ENCODE data around the gene SLC17A3. TPM values are rescaled to one million over a fixed set of nuclear protein-coding genes. Genes with fewer than 3 reads are reported as not detected.

Gene SLC17A3
- total RNA-seq, 1 experiment from 2014 or later = not detected

DNA sequence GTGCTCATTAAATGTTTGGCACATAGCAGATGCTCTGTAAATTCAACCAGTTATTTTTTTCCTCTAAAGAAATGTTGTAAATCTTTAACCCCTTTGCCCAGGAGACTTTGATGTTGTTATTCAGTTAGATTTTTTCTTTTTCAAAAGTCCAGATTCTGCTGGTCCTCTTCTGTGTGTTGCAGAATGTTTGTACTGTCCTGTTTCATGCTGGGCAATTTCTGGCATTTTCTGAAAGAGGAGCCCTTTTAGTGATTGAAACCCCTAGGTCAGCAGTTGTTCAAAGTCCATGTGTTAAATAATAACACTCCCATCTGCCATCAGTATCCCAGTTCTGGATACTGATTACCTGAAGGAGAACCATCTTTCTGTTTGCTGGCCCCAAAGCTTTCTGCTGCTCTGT is 40.9 kb downstream of the SLC17A3 start:
- TF ChIP-seq REST (IDR thresholded peaks at IDR 0.05; ENCODE audit: insufficient read depth in 1 of 2, low read depth in 2 of 2, low read length in 1 of 2) = no peak
- TF ChIP-seq SIN3A (IDR thresholded peaks at IDR 0.05; ENCODE audit: borderline replicate concordance, insufficient read depth, low read depth, low read length) = no peak
- TF ChIP-seq TCF7L2 (IDR thresholded peaks at IDR 0.05; ENCODE audit: low read depth, low read length) = no peak
- TF ChIP-seq CTCF (IDR thresholded peaks at IDR 0.05) = no peak
- TF ChIP-seq POLR2AphosphoS5 (IDR thresholded peaks at IDR 0.05; ENCODE audit: low read depth, low read length) = no peak
- H3K27ac ChIP-seq (ENCODE audit: low read length) = no peak overlapping the region
- ChIA-PET CTCF (no interaction called here), POLR2A (no interaction called here)
- no peaks in the 10 kb centered on the region for H3K36me3 ChIP-seq (ENCODE audit: control insufficient read depth, insufficient read depth, low read length)
- in situ Hi-C loops (cut with HindIII; ENCODE audit: low pct_unique_long_range_greater_than_20kb, low sequenced_read_pairs) (no loop called here), intact Hi-C loops (cut with micrococcal nuclease; ENCODE audit: unreplicated experiment) (no loop called here)
- BruUV-seq (replicated peaks) = no TSS peak
- no peaks in the 10 kb centered on the region for H3K4me1 ChIP-seq (ENCODE audit: control insufficient read depth, insufficient read depth, low read length)
- ATAC-seq = no peak
- no peak for DNase-seq (ENCODE audit: low read depth, low spot score)
- H3K4me3 ChIP-seq (ENCODE audit: low read depth in 2 of 2, low read length in 2 of 2) = no peak overlapping the region
- peaks cover 14% of the 10 kb centered on the region for H3K27me3 ChIP-seq (ENCODE audit: control insufficient read depth, insufficient read depth, low read length)
- no peaks in the 10 kb centered on the region for H3K9me3 ChIP-seq (ENCODE audit: control insufficient read depth, insufficient read depth, low read depth, low read length)

DNA sequence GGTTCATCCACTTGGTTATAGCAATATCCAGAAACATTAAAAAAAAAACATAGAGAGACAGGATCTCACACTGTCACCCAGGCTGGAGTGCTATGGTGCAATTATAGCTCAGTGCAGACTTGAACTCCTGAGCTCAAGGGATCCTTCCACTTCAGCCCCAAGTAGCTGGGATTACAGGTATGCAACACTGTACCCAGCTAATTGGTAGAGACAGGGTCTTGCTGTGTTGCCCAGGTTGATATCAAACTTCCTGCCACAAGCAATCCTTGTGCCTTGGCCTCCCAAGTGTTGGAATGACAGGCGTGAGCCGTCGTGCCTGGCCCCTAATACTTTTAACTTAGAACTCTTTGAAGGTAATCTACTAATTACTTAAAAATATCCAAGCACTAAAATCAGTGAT is 41.4 kb downstream of the SLC17A3 start:
- intact Hi-C loops (cut with micrococcal nuclease; ENCODE audit: unreplicated experiment) (no loop called here), in situ Hi-C loops (cut with HindIII; ENCODE audit: low pct_unique_long_range_greater_than_20kb, low sequenced_read_pairs) (no loop called here)
- no peak overlapping the region for H3K27ac ChIP-seq (ENCODE audit: low read length)
- BruUV-seq (replicated peaks) = no TSS peak
- ATAC-seq (no peak), DNase-seq (ENCODE audit: low read depth, low spot score) (no peak)
- H3K27me3 ChIP-seq (ENCODE audit: control insufficient read depth, insufficient read depth, low read length) = peaks cover 14% of the 10 kb centered on the region
- TF ChIP-seq SIN3A (IDR thresholded peaks at IDR 0.05; ENCODE audit: borderline replicate concordance, insufficient read depth, low read depth, low read length) (no peak), CTCF (IDR thresholded peaks at IDR 0.05) (no peak), POLR2AphosphoS5 (IDR thresholded peaks at IDR 0.05; ENCODE audit: low read depth, low read length) (no peak), TCF7L2 (IDR thresholded peaks at IDR 0.05; ENCODE audit: low read depth, low read length) (no peak), REST (IDR thresholded peaks at IDR 0.05; ENCODE audit: insufficient read depth in 1 of 2, low read depth in 2 of 2, low read length in 1 of 2) (no peak)
- no peak overlapping the region for H3K4me3 ChIP-seq (ENCODE audit: low read depth in 2 of 2, low read length in 2 of 2)
- POLR2A ChIA-PET = no interaction called here
- no peaks in the 10 kb centered on the region for H3K36me3 ChIP-seq (ENCODE audit: control insufficient read depth, insufficient read depth, low read length)
- no peaks in the 10 kb centered on the region for H3K9me3 ChIP-seq (ENCODE audit: control insufficient read depth, insufficient read depth, low read depth, low read length)
- CTCF ChIA-PET = no interaction called here
- no peaks in the 10 kb centered on the region for H3K4me1 ChIP-seq (ENCODE audit: control insufficient read depth, insufficient read depth, low read length)
